GM12874 (cell line): Measurements from ENCODE around the gene TSNAXIP1.

ENCODE experiments used
- TF ChIP-seq, protein P1 (sequence below): IDR thresholded peaks from 2 replicates; pipeline ENCODE4 v1.5.1; 2011; ENCODE audit warnings: low read depth, mild to moderate bottlenecking, control low read depth, low read length, moderate library complexity; ENCODE audit not compliant: insufficient read depth

The TSNAXIP1 gene, protein sequence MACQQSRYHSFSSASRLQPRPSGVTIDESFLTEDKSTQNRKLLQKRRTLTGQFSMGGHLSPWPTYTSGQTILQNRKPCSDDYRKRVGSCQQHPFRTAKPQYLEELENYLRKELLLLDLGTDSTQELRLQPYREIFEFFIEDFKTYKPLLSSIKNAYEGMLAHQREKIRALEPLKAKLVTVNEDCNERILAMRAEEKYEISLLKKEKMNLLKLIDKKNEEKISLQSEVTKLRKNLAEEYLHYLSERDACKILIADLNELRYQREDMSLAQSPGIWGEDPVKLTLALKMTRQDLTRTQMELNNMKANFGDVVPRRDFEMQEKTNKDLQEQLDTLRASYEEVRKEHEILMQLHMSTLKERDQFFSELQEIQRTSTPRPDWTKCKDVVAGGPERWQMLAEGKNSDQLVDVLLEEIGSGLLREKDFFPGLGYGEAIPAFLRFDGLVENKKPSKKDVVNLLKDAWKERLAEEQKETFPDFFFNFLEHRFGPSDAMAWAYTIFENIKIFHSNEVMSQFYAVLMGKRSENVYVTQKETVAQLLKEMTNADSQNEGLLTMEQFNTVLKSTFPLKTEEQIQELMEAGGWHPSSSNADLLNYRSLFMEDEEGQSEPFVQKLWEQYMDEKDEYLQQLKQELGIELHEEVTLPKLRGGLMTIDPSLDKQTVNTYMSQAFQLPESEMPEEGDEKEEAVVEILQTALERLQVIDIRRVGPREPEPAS

DNA sequence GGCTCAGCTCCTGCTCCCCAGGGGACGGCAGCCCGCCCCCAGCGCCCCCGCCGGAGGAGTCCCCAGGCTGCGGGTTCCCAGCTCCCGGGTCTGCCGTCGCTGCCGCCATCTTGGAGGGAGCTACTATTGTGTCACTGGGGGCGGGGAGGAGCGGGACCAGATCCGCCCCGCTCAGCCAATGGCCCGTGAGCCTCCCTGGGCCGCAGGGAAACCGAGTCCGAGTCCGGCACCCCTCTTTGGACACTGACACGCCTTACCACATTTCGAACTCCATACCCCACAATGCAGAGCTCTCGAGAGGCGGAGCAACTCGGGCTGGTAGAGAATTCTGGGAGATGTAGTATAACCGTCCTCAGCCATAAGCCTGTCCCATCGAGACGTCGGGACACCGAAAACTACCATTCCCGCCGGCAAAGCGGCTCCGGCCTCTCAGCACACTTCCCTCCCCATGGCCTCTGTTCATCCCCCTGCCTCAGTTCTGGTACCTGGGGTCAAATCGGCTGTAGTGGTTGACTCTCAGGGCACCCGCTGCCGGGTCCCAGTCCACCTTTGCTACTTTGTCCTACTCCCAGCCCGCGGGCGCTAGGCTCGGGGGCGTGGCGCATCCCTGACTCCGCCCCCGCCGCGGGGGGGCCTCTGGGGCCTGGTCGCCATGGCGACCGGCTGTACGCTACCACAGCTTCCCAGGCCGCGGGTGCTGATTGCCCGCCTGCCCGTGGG, at the start of gene TSNAXIP1, which contains the start of gene RANBP10:
Gene TSNAXIP1, plus strand, starts transcription at position 462 of the 720 bp plus-strand sequence. CDS start 261 bp downstream, outside the sequence.
Gene RANBP10, minus strand, starts transcription at position 133 of the 720 bp plus-strand sequence. Its CDS starts 24 bp downstream, at position 109.
- TF ChIP-seq, protein P1, sequence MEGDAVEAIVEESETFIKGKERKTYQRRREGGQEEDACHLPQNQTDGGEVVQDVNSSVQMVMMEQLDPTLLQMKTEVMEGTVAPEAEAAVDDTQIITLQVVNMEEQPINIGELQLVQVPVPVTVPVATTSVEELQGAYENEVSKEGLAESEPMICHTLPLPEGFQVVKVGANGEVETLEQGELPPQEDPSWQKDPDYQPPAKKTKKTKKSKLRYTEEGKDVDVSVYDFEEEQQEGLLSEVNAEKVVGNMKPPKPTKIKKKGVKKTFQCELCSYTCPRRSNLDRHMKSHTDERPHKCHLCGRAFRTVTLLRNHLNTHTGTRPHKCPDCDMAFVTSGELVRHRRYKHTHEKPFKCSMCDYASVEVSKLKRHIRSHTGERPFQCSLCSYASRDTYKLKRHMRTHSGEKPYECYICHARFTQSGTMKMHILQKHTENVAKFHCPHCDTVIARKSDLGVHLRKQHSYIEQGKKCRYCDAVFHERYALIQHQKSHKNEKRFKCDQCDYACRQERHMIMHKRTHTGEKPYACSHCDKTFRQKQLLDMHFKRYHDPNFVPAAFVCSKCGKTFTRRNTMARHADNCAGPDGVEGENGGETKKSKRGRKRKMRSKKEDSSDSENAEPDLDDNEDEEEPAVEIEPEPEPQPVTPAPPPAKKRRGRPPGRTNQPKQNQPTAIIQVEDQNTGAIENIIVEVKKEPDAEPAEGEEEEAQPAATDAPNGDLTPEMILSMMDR: no peak

DNA sequence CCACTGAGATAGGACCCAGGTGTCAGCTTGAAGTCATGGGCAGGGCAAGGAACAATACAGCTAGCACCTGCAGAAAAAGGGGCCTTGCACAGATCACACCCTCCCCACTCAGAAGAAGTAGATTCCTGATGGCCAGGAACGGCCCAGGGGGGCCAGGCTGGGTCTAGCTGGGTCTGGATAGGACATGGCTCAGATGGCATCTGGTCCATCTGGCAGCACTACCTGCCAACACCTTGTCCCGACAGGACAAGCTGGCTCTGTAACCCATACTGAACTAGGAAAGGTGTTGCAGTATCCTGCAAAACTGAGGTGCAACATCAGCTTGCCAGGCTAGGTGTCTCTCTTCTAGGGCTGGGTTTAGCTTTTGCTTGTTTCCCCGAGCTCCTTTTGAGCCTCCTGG, 48.7 kb upstream of the TSNAXIP1 start:
- TF ChIP-seq, protein P1: no peak

DNA sequence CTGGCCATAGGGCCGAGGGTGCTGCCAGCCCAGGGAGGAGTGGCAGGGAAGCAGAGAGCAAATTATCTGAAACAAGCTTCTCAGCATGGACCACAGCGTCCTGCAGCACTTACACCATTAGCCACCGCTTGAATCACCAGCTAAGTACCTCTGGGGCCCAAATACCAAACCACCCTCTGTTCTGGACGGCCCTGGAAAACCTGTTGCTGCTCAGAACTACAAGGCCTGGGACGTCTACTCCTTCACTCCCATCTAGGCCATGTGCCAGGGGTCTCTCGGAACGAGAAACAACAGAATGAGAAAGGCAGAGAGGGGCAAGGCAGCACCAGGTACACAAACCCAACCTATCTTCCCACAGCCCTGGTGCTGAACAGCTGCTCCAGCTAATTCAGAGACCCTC, 47.7 kb upstream of the TSNAXIP1 start:
- TF ChIP-seq, protein P1: no peak

DNA sequence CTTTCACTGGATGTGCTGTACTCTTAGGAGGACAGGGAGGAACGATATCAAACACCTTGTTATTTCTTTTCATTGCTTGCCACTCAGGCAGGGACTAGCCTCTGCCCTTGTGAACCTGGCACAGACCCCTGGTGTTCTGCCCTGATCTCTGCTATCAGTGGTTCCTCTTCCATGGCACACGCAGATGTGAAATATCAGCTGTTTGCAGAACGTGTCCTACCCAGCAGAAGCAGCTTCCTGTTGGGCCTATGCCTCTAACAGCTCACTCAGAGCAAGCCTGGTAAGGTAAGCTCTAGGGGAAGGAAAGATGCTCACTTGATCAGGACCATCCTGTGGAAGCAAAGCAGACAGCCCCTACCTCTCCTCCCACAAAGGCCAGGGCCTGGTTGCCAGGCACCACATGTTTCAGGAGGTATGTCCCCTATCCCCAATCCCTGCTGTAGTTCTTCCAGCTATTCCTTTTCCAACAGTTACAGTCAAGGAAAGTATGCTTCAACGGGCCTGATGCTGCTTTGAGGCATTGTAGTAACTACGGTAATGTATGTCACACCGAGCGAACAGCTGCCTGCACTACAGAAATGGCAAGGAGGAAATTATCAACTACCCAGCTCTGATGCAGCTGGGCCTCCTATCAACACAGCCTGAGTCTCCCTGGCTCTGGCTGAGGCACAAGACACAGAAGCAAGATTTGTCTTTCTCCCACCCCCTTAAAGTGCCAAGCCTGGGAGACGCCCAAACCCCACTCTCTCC, 46.3 kb upstream of the TSNAXIP1 start:
- TF ChIP-seq, protein P1: no peak

DNA sequence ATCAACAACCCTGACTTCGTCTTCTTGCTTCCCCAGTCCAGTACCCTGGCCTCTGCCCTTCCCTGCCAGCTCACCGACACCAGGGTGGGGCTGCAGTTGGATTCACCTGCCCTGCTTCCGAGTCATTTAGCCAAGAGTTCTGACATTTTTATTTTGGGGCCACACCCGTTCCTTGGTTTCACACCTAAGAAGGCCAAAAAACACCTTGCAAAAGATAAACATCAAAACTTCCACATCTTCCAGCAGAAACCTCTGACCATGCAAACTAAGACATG, 45.8 kb upstream of the TSNAXIP1 start:
- TF ChIP-seq, protein P1: no peak

DNA sequence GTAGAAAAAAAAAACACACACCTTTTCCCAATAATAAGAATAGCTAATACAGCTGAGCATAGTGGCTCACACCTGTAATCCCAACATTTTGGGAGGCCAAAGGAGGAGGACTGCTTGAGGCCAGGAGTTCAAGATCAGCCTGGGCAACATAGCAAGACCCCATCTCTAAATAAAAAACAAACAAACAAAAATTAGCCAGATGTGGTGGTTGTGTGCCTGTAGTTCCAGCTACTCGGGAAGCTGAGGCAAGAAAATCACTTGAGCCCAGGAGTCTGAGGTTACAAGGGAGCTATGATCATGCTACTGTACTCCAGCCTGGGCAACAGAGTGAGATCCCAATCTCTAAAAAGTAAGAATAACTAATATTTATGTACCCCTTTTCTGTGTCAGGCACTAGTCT, 44.8 kb upstream of the TSNAXIP1 start:
- TF ChIP-seq, protein P1: no peak
